PC-3 (cell line): ENCODE results near the gene TAF6.

ENCODE experiments used
- CTCF ChIP-seq: fragments of 300-600 bp; sonication (generic); conservative IDR thresholded peaks from 2 replicates; pipeline ENCODE4 v1.5.1; 2017; ENCODE audit warnings: antibody characterized with exemption, low read depth, mild to moderate bottlenecking, low read length
- EZH2 ChIP-seq: fragments of 300-600 bp; sonication (generic); IDR thresholded peaks from one replicate; pipeline ENCODE4 v1.6.1; 2017; ENCODE audit warnings: antibody characterized with exemption, mild to moderate bottlenecking, low read length; ENCODE audit not compliant: unreplicated experiment
- EZH2phosphoT487 ChIP-seq: fragments of 300-600 bp; sonication (generic); IDR thresholded peaks from 2 replicates; pipeline ENCODE4 v1.6.1; 2018; ENCODE audit warnings: mild to moderate bottlenecking, antibody characterized with exemption, low read length, borderline replicate concordance

DNA sequence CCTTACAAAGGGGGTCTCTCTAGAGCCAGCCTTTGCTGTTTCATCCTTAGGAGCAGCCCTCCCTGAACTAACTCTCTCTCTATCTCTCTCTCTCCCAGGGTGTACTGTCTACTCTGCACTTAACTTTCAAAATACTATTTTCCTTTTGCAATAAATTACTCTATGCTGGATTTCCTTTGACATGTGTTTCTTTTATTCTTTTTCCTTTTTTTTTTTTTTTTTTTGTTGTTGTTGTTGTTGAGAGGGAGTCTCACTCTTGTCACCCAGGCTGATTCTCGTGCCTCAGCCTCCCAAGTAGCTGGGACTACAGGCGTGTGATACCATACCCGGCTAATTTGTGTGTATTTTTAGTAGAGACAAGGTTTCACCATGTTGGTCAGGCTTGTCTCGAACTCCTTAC, 36.2 kb downstream of the TAF6 start:
- TF ChIP-seq CTCF (no peak), EZH2 (no peak), EZH2phosphoT487 (no peak)
